ENCODE data around the gene HDAC4. TPM values are rescaled to one million over a fixed set of nuclear protein-coding genes. Genes with fewer than 3 reads are reported as not detected.

The HDAC4 gene
- total RNA-seq, 1 donor from 2014 or later, result 12.9 TPM

GRCh38 chr2:239299218-239299939 lies 101.4 kb downstream of the HDAC4 start:
- peak in 1 of 2 donors; percentile 42 for DNase-seq (ENCODE audit: low read depth in 2 of 2)

DNA sequence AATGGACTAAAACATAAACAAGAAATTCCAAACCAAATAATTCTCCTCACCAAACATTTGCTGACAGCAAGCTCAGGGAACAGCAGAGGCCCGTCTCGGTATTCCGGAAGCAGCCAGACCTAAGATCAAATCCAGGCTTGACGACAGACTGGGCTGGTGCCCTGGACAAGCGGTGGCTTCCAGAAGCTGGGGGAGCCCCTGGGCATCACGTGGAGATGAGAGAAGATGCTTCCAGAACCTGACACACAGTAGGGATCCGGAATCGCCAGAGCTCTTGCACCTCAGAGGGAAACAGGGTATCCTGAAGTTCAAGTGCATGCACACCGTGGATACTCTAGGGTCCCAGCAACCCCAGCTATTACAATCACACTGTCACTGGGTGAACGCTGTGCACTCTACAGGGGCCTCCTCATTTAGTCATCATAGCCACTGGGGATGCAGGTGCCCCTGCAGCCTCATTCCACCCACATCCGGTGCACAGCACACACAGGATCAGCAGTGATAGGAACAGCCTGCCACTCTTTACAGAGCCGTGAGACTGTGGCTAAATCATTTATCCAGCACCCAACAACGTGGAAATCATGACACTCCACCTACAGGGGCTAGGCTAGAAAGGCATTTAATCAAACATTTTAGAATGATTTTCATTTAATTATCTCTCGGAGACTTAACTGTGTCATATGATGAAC lies 102.6 kb downstream of the HDAC4 start:
- DNase-seq (ENCODE audit: low read depth in 2 of 2), result no peak

- no peak for DNase-seq (ENCODE audit: low read depth in 2 of 2)
These were observed 103.4 kb downstream of the HDAC4 start for GRCh38 chr2:239297142-239298004.

DNA sequence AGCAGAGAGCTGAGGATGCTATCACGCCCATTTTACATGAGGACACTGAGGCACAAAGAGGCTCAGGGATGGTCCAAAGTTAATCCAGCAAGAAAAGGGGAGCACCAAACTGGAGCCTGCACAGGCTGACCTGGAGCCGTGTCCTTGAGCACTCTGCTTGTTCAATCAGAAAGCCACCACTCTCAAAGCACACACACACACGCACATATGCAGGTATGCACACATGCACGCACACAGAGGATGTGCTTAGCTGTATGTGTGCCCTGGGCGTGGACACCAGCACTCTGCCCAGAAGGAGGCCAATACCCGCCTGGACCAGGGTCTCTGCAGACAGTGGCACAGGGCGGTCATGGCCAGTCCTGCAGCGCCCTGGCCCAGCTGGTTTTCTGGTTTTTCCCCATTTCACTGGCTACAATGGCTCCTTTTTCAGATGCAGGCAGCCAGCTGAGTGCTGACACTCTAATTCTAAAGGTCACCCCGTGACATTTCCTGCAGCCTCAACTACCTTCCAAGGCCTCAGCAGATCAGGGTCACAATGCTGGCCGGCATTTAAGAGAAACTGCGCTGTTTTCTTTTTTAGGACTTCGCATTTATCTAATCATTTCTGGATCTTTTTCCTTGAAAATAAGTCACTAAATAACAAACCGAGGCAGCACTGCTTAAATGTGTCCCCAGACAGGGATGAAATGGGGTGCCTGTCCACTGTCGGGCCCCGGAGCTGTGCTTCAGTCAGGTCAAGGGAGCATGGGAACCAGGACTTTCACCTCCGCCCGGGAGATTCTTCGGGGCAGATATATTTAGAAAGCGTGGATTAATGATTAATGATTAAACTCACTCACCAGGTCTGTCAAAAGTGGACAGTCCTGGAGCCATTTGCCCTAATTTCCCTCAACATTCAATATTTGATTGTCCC lies 104.5 kb downstream of the HDAC4 start:
- DNase-seq (ENCODE audit: low read depth in 2 of 2), result no peak

DNA sequence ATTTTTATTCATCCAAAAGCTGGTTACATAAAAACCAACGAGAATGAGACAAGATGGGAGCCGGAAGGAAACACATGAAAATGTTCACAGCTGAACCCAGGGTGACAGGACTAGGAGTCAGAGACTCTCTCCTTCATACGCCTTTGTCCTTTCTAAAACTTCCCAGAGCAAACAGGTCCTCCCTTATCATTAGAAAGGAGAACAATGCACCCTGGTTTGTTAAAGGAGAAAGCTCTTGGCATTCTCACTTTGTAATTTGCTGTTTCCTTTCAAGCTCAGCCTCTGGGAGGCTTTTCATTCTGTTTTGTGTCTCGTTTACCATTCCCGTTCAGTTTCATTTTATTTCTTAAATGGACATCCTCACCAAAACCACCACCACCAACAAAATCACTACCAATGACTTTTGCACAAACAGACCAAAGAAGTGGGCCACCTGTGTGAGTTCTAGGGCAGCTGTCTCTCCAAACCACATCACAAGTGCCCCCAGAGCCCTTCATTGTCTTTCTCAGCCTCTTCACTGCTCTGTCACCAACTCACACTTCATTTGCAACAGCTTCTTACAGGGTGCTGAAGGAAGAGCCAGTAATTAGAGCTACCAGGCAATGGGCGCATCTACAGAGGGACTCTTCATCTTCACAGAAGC lies 105.3 kb downstream of the HDAC4 start:
- no peak for DNase-seq (ENCODE audit: low read depth in 2 of 2)

DNA sequence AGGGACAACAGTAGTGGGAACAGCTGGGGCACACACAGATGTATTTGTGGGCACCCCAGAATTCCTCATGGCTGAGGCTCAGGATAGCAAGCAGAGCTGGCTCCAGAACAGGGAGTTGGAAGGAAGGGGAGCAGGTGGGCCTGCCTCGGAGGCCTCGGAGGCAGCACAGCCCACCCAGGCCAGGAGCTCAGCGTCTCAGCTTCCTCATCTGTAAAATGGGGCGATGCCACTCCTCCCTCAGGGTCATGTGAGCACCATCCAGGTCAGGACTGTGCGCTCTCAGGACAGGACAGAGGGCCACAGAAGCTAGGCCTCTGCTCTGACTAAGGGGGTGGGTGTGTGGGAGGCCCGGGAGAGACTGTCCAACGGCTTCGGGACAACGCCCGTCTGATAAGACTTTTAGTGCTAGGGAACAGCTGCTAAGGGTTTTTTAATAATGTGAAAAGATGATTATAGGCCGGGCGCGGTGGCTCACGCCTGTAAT lies 106.2 kb downstream of the HDAC4 start:
- DNase-seq (ENCODE audit: low read depth in 2 of 2), result no peak

GRCh38 chr2:239293775-239294430 lies 106.9 kb downstream of the HDAC4 start:
- DNase-seq (ENCODE audit: low read depth in 2 of 2), result no peak

- no peak for DNase-seq (ENCODE audit: low read depth in 2 of 2)
These were observed 107.7 kb downstream of the HDAC4 start for GRCh38 chr2:239292959-239293774.

DNA sequence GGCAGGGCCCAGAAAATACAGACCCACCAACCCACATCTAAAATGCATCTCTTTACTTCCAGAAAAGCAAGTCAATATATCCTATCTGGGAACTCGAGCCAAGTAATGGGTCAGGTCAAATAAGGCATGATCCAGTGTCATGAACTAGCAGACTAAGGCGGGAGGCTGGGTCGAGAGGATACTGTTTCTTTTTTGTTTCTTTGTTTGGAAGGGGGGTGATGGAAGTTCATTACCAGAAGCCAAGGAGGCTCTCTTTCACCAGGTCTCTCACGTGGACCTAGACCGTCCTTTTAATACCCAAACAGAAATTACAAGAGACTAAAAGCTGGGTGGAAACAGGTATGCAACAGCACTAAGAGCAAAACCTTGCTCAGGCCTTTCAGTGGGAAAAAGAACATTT lies 108.3 kb downstream of the HDAC4 start:
- DNase-seq (ENCODE audit: low read depth in 2 of 2), result no peak

- DNase-seq (ENCODE audit: low read depth in 2 of 2), result no peak
These were observed 109.1 kb downstream of the HDAC4 start for GRCh38 chr2:239291475-239292350.

- DNase-seq (ENCODE audit: low read depth in 2 of 2), result no peak
These were observed 110.0 kb downstream of the HDAC4 start for GRCh38 chr2:239290618-239291474.

DNA sequence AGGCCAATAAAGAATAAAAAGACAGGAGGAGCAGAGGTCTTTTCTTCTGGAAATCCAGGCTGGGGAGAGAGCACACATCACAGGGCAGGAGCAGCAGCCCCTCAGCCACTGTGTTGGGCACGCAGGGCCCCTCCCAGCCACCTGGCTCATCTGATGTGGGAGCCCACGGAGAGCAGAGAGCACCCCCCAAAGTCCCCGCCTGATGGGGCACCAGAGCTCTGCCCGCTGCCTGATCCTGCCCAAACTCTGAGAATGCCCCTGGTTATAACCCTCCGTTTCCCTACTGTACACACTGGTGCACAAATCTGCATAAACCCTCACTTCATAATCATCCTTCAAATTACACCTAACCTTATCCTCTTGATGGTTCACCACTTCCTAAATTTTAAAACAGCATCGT lies 111.3 kb downstream of the HDAC4 start:
- no peak for DNase-seq (ENCODE audit: low read depth in 2 of 2)

GRCh38 chr2:239288951-239289511 lies 111.8 kb downstream of the HDAC4 start:
- DNase-seq (ENCODE audit: low read depth in 2 of 2), result no peak

DNA sequence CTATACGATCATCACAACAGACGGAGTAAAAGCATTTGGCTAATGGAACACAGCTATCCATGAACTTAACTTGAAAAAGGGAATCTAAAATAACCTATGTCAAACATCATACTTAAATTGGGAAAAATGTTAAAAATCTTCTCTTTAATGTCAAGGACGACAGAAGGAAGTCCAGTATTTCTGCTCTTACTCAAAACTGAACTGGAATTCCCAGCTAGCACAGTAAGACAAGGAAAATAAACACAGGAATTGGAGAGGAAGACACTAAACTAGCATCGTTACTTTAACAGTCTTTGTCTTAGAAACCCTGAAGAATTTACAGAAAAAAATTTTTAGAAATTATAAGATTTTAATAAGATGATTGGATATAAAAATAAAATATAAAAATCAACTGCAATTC lies 112.6 kb downstream of the HDAC4 start:
- no peak for DNase-seq (ENCODE audit: low read depth in 2 of 2)

DNA sequence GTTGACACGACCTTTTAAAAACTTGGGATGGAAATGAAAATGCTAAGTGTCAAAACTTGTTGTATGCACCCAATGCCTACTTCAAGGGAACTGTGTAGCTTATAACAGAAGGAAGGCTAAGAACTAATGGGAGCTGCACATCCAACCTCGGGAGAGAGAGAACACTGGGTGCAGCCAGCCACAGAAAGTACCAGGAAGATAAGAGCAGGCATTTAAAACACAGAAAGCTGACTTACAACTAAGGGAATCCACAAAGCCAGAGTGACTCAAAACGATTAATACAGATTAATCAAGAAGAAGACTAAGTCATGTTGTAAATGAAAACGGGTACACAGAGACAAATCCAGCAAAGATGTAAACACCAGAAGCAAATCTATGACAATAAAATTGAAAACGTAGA lies 113.4 kb downstream of the HDAC4 start:
- DNase-seq (ENCODE audit: low read depth in 2 of 2), result no peak

DNA sequence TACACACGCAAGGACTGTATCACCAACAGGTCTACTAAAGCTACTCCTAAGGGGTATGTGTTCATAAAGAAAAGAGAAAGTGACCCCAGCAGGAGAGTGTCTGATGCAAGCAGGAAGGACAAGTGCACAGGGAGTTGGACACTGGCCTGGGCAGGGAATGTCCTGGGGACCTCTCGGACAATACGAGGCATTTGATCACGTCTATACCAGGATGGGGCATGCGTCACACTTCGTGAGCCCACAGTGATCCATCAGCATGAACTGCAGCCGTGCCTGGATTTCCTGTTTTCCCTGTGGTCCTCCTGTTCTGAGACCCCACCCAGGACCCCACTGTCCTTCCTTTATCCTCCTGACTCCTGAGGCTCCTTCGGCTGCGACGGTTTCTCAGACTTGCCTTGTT lies 113.9 kb downstream of the HDAC4 start:
- peak; percentile 24 to 41 for DNase-seq (ENCODE audit: low read depth in 2 of 2)

- no peak for DNase-seq (ENCODE audit: low read depth in 2 of 2)
These were observed 114.9 kb downstream of the HDAC4 start for GRCh38 chr2:239285932-239286230.

All from lung microvascular endothelial cell (primary cell).